GM12891 (cell line): ENCODE measurements around the gene MAD2L2.

Experiments used
- DNase-seq: peaks from one replicate; pipeline ENCODE4 v3.0.0; 2011; ENCODE audit warnings: low spot score; ENCODE audit not compliant: insufficient read length
- FAIRE-seq: peaks from 2 replicates; lab custom pipeline; 2011; peaks lifted over from hg19 to GRCh38; lab: Jason Lieb, UNC
- PAX5 ChIP-seq: IDR thresholded peaks from 2 replicates; pipeline ENCODE4 v1.6.1; 2011; ENCODE audit warnings: low read length, moderate library complexity, mild to moderate bottlenecking; ENCODE audit not compliant: insufficient read depth, severe bottlenecking
- POLR2A ChIP-seq: IDR thresholded peaks from 2 replicates; pipeline ENCODE4 v1.6.1; 2011; ENCODE audit warnings: low read depth, low read length, control low read depth
- POLR2AphosphoS5 ChIP-seq: IDR thresholded peaks from 2 replicates; pipeline ENCODE4 v1.6.1; 2011; ENCODE audit warnings: low read depth, low read length, control low read depth
- POU2F2 ChIP-seq: IDR thresholded peaks from 2 replicates; pipeline ENCODE4 v1.6.1; 2011; ENCODE audit warnings: low read depth, mild to moderate bottlenecking, control low read depth, low read length, moderate library complexity
- SPI1 ChIP-seq: IDR thresholded peaks from 2 replicates; pipeline ENCODE4 v1.6.1; 2011; ENCODE audit warnings: low read depth, low read length, control low read depth
- TAF1 ChIP-seq: IDR thresholded peaks from 2 replicates; pipeline ENCODE4 v1.6.1; 2011; ENCODE audit warnings: low read depth, low read length, control low read depth

MAD2L2 gene

GRCh38 chr1:11648732-11649158 lies 32.2 kb downstream of the MAD2L2 start:
- FAIRE-seq (no peak), DNase-seq (no peak)
- TF ChIP-seq POU2F2, result no peak
- no peak for TF ChIP-seq PAX5
- no peak for TF ChIP-seq TAF1
- TF ChIP-seq POLR2AphosphoS5, result no peak
- no peak for TF ChIP-seq SPI1
- TF ChIP-seq POLR2A, result no peak

- DNase-seq, result no peak
- no peak for TF ChIP-seq PAX5
- TF ChIP-seq POLR2AphosphoS5, result no peak
- no peak for TF ChIP-seq POU2F2
- TF ChIP-seq TAF1, result no peak
- TF ChIP-seq SPI1, result no peak
- no peak for TF ChIP-seq POLR2A
- FAIRE-seq, result no peak
These were observed 32.9 kb downstream of the MAD2L2 start for GRCh38 chr1:11648039-11648438.

- TF ChIP-seq POLR2A (no peak), POLR2AphosphoS5 (no peak), PAX5 (no peak), TAF1 (no peak), POU2F2 (no peak), SPI1 (no peak)
- FAIRE-seq (no peak), DNase-seq (no peak)
These were observed 33.6 kb downstream of the MAD2L2 start for GRCh38 chr1:11647333-11647732.

- TF ChIP-seq SPI1 (no peak), PAX5 (no peak), POU2F2 (no peak), POLR2AphosphoS5 (no peak), POLR2A (no peak), TAF1 (no peak)
- FAIRE-seq (no peak), DNase-seq (no peak)
These were observed 34.6 kb downstream of the MAD2L2 start for GRCh38 chr1:11646317-11646716.

GRCh38 chr1:11645670-11646265 lies 35.2 kb downstream of the MAD2L2 start:
- peak; percentile 53 for DNase-seq
- TF ChIP-seq SPI1 (no peak), TAF1 (no peak), PAX5 (no peak), POLR2AphosphoS5 (no peak), POLR2A (no peak), POU2F2 (no peak)
- FAIRE-seq, result peak; percentile 58

GRCh38 chr1:11645270-11645669 lies 35.7 kb downstream of the MAD2L2 start:
- FAIRE-seq (no peak), DNase-seq (no peak)
- TF ChIP-seq TAF1, result no peak

GRCh38 chr1:11643782-11644181 lies 37.2 kb downstream of the MAD2L2 start:
- no peak for TF ChIP-seq PAX5
- TF ChIP-seq SPI1, result no peak
- TF ChIP-seq TAF1, result no peak
- no peak for TF ChIP-seq POLR2A
- TF ChIP-seq POLR2AphosphoS5, result no peak
- no peak for TF ChIP-seq POU2F2
- DNase-seq (no peak), FAIRE-seq (no peak)

GRCh38 chr1:11642418-11643017 lies 38.4 kb downstream of the MAD2L2 start:
- FAIRE-seq, result peak; percentile 97
- DNase-seq, result peak; percentile 75

GRCh38 chr1:11641776-11642305 lies 39.1 kb downstream of the MAD2L2 start:
- no peak for FAIRE-seq
- no peak for TF ChIP-seq POLR2A
- TF ChIP-seq POU2F2, result no peak
- no peak for TF ChIP-seq SPI1
- TF ChIP-seq POLR2AphosphoS5, result no peak
- no peak for TF ChIP-seq PAX5
- no peak for TF ChIP-seq TAF1
- no peak for DNase-seq

GRCh38 chr1:11640944-11641343 lies 40.0 kb downstream of the MAD2L2 start:
- no peak for TF ChIP-seq POLR2A
- TF ChIP-seq PAX5, result no peak
- TF ChIP-seq POU2F2, result no peak
- TF ChIP-seq POLR2AphosphoS5, result no peak
- no peak for TF ChIP-seq TAF1
- TF ChIP-seq SPI1, result no peak
- FAIRE-seq (no peak), DNase-seq (no peak)
